GM12878 (cell line): Measurements from ENCODE around the gene PGA3.
"Not testable (repeated sequence)": the region's sequence is repeated elsewhere in the genome, so short reads cannot be mapped to it uniquely, and the experiment has no call there.

Source experiments
- SRF ChIP-seq, 2 experiments: IDR thresholded peaks; 2 replicates each; pipeline ENCODE4 v1.6.1; 2011; ENCODE audit warnings: low read depth in 2 of 2, low read length in 2 of 2, mild to moderate bottlenecking in 1 of 2, moderate library complexity in 1 of 2
- TF ChIP-seq, protein P1 (sequence below), 3 experiments: IDR thresholded peaks in 2 of 3; conservative IDR thresholded peaks in 1 of 3; 2 replicates each; pipeline ENCODE4 v1.5.1; 2011; ENCODE audit warnings: low read depth in 3 of 3, low read length in 3 of 3, mild to moderate bottlenecking in 3 of 3, control low read depth in 2 of 3, moderate library complexity in 2 of 3, inconsistent platforms in 1 of 3, mixed read lengths in 1 of 3; ENCODE audit not compliant: control insufficient read depth in 2 of 3, insufficient read depth in 1 of 3; ENCODE audit errors: extremely low read depth in 1 of 3
- TF ChIP-seq, protein P2 (sequence below): IDR thresholded peaks from 2 replicates; pipeline ENCODE4 v1.6.1; 2012; ENCODE audit warnings: mild to moderate bottlenecking, low read depth, low read length

DNA sequence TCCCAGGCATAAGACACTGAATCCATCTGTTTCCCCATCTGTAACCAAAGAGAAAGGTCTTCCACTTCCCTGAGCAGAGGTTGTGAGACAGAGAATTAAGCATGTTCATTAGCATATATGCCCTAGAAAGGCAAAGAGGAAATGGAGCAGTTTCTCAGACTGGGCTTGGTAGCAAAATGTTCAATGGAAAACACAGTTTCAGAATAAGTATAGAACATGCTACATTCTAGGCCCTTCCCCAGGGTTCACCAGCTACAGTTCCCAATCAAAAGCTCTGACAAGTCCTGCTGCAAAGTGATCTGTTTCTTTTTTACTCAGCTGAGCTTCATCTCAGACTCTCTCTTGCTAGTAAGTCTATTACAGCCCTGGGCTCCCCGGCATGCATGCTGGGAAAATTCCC, 49.0 kb downstream of the PGA3 start:
- TF ChIP-seq, protein P1, sequence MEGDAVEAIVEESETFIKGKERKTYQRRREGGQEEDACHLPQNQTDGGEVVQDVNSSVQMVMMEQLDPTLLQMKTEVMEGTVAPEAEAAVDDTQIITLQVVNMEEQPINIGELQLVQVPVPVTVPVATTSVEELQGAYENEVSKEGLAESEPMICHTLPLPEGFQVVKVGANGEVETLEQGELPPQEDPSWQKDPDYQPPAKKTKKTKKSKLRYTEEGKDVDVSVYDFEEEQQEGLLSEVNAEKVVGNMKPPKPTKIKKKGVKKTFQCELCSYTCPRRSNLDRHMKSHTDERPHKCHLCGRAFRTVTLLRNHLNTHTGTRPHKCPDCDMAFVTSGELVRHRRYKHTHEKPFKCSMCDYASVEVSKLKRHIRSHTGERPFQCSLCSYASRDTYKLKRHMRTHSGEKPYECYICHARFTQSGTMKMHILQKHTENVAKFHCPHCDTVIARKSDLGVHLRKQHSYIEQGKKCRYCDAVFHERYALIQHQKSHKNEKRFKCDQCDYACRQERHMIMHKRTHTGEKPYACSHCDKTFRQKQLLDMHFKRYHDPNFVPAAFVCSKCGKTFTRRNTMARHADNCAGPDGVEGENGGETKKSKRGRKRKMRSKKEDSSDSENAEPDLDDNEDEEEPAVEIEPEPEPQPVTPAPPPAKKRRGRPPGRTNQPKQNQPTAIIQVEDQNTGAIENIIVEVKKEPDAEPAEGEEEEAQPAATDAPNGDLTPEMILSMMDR (IDR thresholded peaks at IDR 0.05 in 2 of 3, conservative IDR thresholded peaks at IDR 0.05 in 1 of 3; ENCODE audit: control insufficient read depth in 2 of 3, extremely low read depth in 1 of 3, insufficient read depth in 1 of 3, low read depth in 3 of 3, low read length in 3 of 3): not testable (repeated sequence)
- TF ChIP-seq SRF (IDR thresholded peaks at IDR 0.05; ENCODE audit: low read depth in 2 of 2, low read length in 2 of 2): not testable (repeated sequence)
- TF ChIP-seq, protein P2, sequence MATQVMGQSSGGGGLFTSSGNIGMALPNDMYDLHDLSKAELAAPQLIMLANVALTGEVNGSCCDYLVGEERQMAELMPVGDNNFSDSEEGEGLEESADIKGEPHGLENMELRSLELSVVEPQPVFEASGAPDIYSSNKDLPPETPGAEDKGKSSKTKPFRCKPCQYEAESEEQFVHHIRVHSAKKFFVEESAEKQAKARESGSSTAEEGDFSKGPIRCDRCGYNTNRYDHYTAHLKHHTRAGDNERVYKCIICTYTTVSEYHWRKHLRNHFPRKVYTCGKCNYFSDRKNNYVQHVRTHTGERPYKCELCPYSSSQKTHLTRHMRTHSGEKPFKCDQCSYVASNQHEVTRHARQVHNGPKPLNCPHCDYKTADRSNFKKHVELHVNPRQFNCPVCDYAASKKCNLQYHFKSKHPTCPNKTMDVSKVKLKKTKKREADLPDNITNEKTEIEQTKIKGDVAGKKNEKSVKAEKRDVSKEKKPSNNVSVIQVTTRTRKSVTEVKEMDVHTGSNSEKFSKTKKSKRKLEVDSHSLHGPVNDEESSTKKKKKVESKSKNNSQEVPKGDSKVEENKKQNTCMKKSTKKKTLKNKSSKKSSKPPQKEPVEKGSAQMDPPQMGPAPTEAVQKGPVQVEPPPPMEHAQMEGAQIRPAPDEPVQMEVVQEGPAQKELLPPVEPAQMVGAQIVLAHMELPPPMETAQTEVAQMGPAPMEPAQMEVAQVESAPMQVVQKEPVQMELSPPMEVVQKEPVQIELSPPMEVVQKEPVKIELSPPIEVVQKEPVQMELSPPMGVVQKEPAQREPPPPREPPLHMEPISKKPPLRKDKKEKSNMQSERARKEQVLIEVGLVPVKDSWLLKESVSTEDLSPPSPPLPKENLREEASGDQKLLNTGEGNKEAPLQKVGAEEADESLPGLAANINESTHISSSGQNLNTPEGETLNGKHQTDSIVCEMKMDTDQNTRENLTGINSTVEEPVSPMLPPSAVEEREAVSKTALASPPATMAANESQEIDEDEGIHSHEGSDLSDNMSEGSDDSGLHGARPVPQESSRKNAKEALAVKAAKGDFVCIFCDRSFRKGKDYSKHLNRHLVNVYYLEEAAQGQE: not testable (repeated sequence)
